Forelimb muscle (tissue), 1 donor: Measurements from ENCODE around the gene COL5A1. TPM values are rescaled to one million over a fixed set of nuclear protein-coding genes. Genes with fewer than 3 reads are reported as not detected.
"Not testable (repeated sequence)": the region's sequence is repeated elsewhere in the genome, so short reads cannot be mapped to it uniquely, and the experiment has no call there.

Source experiments
- DNase-seq: peaks from one replicate; pipeline ENCODE4 v3.0.0-alpha.2; 2013; ENCODE audit warnings: low read depth
- polyA plus RNA-seq: library from polyadenylated mRNA; unstranded; fragments of 120-200 nt; gene quantifications from one replicate; pipeline ENCODE4 v1.2.1, GENCODE V29; 2013; ENCODE audit not compliant: insufficient read length

Gene COL5A1
- polyA plus RNA-seq, 1 donor: 425 TPM

- DNase-seq: no peak
Measured at GRCh38 chr9:134852906-134853654, 211.5 kb downstream of the COL5A1 start.

- no peak for DNase-seq
Measured at GRCh38 chr9:134853893-134854292, 212.3 kb downstream of the COL5A1 start.

GRCh38 chr9:134854541-134854981 lies 213.0 kb downstream of the COL5A1 start:
- no peak for DNase-seq

GRCh38 chr9:134855231-134855899 lies 213.8 kb downstream of the COL5A1 start:
- DNase-seq: no peak

GRCh38 chr9:134855900-134856377 lies 214.3 kb downstream of the COL5A1 start:
- no peak for DNase-seq

- DNase-seq: not testable (repeated sequence)
Measured at GRCh38 chr9:134857451-134857850, 215.8 kb downstream of the COL5A1 start.

GRCh38 chr9:134858051-134858841 lies 216.6 kb downstream of the COL5A1 start:
- no peak for DNase-seq

- no peak for DNase-seq
Measured at GRCh38 chr9:134860510-134860909, 218.9 kb downstream of the COL5A1 start.

- no peak for DNase-seq
Measured at GRCh38 chr9:134861595-134862334, 220.2 kb downstream of the COL5A1 start.

- no peak for DNase-seq
Measured at GRCh38 chr9:134863306-134863902, 221.8 kb downstream of the COL5A1 start.

- no peak for DNase-seq
Measured at GRCh38 chr9:134863941-134864820, 222.6 kb downstream of the COL5A1 start.

- DNase-seq: no peak
Measured at GRCh38 chr9:134864821-134865190, 223.2 kb downstream of the COL5A1 start.

- no peak for DNase-seq
Measured at GRCh38 chr9:134867917-134868750, 226.5 kb downstream of the COL5A1 start.

- no peak for DNase-seq
Measured at GRCh38 chr9:134868751-134869553, 227.3 kb downstream of the COL5A1 start.

- DNase-seq: no peak
Measured at GRCh38 chr9:134869554-134870300, 228.1 kb downstream of the COL5A1 start.

GRCh38 chr9:134870301-134870694 lies 228.7 kb downstream of the COL5A1 start:
- DNase-seq: no peak
